ENCODE measurements around the gene SORCS1.

Gene SORCS1

GRCh38 chr10:106637873-106638272 is 526.6 kb downstream of the SORCS1 start:
- DNase-seq, result no peak

GRCh38 chr10:106636766-106637491 is 527.6 kb downstream of the SORCS1 start:
- no peak for DNase-seq

GRCh38 chr10:106635947-106636346 is 528.6 kb downstream of the SORCS1 start:
- no peak for DNase-seq

DNA sequence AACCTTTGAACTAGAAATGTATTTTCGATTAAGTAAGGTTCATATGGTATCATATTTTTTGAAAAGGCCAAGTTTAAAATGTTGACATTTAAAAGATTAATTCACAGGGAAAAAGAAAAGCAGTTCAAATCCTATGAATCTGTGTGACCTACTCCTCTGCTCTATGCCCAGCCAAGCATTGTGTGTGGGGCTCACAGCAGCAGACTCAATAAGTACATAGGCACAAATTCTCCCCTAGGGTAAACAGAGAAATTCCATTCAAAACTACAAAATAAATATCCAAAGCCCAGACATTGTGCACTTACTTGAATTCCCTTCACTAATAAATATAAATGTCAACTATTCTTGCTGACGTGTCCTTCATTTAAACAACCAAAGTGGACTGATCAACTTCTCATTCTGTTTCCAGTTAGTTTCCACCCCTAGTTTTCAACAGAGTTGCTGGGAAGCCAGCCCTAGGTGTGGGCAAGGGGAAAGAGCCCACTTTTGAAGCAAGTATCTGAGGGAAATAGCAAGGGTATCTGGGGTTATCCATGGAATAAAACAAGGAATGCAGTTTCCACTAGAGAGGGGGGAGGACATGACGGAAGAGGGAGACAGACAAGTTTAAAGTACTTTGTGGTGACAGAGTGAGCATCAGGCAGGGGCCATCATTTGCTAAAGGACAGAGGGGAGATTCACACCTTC is 533.3 kb downstream of the SORCS1 start:
- DNase-seq, result no peak

- DNase-seq, result no peak
Measured at GRCh38 chr10:106626371-106626770, 538.1 kb downstream of the SORCS1 start.

DNA sequence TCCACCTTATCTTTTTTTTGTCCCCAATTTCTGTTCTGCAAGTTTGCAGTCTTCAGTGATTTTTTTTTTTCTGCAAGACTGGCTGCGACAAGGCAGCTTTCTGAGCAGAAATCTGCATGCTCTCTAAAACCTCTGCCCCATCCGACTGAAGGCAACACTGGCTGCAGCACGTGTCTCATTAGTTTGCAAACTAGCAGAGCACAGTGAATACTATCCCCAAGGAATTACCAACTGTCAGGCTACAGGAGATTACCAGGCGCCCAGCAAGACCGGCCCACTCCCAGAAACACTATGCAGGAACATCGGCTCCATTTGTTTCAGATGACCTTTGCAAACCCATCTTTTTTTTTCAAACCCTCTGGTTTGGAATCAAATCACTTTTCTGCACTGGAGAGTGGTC is 538.8 kb downstream of the SORCS1 start:
- DNase-seq, result no peak

DNA sequence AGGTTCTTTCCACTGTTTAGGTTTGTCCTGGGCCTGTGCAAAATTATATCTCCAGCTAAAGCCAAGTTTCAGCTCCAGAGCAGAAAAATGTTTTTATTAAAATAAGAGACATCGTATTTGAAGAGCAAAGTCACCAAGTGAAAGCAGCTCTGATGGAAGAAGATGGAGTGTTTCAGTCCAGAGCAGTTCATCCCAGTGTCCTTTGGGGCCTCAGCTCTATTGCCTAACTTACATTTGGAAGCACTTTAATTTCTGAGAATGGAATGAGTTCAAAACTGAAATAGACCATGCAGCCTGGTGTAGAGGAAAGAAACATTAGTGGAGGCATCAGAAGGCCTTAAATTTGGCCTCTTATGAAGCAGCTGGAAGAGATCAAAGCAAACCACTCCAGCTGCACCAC is 545.2 kb downstream of the SORCS1 start:
- no peak for DNase-seq

DNA sequence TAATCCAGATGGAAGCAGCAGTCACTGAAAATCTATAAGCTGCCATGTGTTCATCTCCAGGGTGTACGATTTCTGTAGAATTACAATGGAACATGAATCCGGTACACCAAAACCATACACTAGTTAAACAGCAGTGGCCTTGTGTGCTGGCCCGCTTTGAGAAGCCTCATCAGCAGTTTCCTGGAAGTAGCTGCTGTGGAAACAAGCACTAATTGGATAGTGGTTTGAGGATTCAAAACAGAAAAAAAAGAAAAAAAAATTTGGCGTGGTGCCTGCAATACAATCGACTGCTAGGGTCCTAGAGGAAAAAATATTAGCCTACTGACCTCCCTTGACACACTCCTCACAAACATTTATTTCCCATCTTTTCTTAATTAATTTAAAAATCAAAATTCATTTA is 545.9 kb downstream of the SORCS1 start:
- DNase-seq, result no peak

- DNase-seq, result no peak
Measured at GRCh38 chr10:106615081-106615480, 549.4 kb downstream of the SORCS1 start.

DNA sequence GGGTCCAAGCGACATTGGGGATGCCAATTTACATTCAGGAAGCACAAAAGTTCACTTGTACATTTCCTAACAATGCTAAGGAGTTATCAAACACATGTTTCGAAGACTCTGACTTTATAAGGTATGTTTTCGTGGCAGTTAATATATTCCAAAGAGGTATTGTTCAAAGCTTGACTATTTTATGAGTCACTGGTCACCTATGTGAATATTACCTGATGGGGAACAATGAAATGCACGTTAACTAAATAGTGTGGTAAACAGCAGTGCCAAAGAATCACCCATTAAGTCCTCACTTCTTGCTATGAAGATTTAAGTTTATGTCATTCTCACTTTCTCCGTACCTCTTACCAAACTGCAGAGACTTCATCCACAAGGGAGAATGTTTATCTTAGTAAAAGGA is 550.2 kb downstream of the SORCS1 start:
- DNase-seq, result no peak

GRCh38 chr10:106612381-106612780 is 552.1 kb downstream of the SORCS1 start:
- DNase-seq, result no peak

- no peak for DNase-seq
Measured at GRCh38 chr10:106609470-106610266, 554.8 kb downstream of the SORCS1 start.

DNA sequence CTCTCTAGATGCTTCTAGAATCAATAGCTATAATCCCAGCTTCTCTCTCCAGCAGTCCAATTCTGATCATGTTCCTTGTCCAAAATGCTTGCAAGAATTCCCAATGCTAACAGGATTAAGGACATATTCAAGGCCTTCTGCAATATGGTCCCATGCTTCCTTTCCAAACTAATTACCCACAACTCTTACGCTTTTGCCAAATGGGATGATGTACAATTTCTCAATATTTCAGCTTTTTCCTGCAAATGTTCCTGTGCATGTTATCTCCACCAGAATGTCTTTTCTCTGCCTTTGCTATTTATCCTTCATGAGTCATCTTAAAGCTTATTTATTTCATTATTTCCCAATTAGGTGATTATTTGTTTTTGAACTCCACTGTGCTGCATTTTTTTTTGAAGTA is 556.4 kb downstream of the SORCS1 start:
- DNase-seq, result no peak

- no peak for DNase-seq
Measured at GRCh38 chr10:106595281-106595680, 569.2 kb downstream of the SORCS1 start.

DNA sequence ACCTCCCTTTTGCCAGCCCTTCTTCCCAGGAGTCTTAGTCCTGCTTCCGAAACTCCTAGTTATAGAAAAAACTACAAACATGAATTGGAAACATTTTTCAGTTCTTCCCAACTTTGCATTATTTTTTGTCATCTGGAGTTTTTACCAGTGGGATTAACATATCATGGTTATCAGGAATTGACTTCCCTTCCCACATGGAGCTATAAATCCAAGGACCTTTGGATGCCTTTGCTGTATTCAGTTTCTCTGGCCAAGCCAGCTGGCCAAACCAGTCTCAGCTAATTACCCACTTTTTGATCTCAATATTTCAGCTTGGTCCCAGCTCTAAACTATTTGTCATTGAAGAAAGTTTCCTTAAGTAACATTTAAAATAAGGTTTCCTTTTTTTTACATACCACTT is 570.6 kb downstream of the SORCS1 start:
- no peak for DNase-seq

GRCh38 chr10:106592396-106592795 is 572.1 kb downstream of the SORCS1 start:
- no peak for DNase-seq

DNA sequence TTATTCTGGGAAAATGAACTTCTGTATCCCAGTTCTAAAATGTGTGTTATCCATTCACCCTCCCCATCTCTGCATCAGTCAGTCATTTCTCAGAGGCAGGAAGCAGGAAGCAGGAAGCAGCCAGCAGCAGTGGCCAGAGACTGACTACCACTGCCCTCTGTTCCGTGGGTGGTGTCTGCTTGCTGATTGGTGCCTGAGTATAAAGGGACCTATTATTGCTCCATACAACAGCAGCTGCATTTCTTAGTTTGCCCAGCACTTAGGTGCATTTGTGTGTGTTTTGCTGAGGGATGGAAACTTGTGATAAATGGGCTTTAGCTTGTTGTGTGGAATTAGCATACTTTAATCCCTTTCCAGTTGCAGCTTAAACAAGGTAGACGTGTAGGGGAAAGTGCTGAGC is 582.2 kb downstream of the SORCS1 start:
- no peak for DNase-seq

DNA sequence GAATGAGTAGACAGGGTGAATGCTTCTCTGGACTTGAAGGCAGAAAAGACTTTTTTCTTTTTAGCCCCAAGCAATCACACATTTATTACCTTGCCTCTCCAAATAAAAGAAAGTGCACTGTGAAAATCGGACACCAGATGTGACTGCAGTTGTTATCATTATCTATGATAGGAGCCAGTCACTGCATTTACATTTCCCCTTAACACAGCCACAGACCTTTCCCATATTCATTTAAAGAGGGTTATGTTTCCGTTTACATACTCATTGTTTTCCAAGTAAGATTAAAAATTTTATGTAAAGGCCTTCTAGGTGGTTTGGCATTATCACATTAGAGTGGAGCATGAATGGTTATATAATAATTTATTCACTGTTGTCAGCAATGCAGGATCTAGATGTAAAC is 586.8 kb downstream of the SORCS1 start:
- DNase-seq, result no peak

- DNase-seq, result no peak
Measured at GRCh38 chr10:106577266-106577665, 587.2 kb downstream of the SORCS1 start.

- no peak for DNase-seq
Measured at GRCh38 chr10:106576534-106576933, 588.0 kb downstream of the SORCS1 start.

- DNase-seq, result no peak
Measured at GRCh38 chr10:106573106-106573505, 591.4 kb downstream of the SORCS1 start.

GRCh38 chr10:106571192-106571946 is 593.1 kb downstream of the SORCS1 start:
- no peak for DNase-seq

DNA sequence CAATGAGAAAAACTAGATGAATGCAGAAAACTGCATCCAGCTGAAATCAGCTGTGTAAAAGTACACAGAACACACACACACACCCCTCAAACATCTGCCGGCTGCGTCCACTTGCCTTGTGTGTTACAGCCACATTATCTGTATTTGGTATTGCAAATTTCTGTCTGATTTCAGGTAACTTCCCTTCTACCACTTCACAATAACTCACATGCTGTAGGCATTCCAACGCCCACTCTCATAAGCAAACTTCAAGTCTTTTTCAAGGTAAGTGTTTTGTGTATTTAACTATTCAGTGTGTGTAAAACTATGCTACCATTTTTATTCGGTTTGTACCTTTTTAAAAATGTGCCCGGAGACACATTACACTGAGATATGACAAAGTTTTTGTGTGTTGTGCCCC is 594.2 kb downstream of the SORCS1 start:
- no peak for DNase-seq

Measured in 8988T (cell line).